VCaP (cell line): ENCODE measurements around the gene INTS11.

Experiments used
- H3K27ac ChIP-seq: fragments of 450-650 bp; 2 replicates; pipeline ENCODE4 v1.5.1; 2017
- TF ChIP-seq, protein P1 (sequence below): fragments of 450-650 bp; conservative IDR thresholded peaks from 2 replicates; pipeline ENCODE4 v1.5.1; 2017; ENCODE audit warnings: mild to moderate bottlenecking, moderate library complexity

The INTS11 gene

DNA sequence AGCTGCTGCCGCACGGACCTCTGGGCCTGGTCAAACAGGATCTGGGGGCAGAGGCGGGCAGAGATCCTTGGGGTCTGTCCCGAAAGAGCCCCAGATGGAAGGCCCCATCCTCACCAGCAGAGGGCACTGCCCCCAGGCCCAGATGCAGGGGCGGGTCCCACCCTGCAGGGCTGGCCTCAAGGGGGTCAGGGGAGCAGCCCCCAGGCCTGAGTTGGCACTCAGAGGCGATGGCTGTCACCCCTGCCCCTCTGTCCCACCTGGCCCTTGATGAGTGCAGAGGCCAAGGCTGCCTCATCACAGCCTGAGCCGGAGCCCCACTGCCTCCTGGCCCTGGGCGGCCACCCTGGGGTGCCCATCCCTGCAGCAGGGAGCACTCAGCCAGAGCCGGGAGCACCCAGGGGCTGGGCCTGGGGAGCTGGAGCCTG is 22.4 kb downstream of the INTS11 start:
- TF ChIP-seq, protein P1, sequence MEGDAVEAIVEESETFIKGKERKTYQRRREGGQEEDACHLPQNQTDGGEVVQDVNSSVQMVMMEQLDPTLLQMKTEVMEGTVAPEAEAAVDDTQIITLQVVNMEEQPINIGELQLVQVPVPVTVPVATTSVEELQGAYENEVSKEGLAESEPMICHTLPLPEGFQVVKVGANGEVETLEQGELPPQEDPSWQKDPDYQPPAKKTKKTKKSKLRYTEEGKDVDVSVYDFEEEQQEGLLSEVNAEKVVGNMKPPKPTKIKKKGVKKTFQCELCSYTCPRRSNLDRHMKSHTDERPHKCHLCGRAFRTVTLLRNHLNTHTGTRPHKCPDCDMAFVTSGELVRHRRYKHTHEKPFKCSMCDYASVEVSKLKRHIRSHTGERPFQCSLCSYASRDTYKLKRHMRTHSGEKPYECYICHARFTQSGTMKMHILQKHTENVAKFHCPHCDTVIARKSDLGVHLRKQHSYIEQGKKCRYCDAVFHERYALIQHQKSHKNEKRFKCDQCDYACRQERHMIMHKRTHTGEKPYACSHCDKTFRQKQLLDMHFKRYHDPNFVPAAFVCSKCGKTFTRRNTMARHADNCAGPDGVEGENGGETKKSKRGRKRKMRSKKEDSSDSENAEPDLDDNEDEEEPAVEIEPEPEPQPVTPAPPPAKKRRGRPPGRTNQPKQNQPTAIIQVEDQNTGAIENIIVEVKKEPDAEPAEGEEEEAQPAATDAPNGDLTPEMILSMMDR: peak; percentile 75
- H3K27ac ChIP-seq: no peak overlapping the region

DNA sequence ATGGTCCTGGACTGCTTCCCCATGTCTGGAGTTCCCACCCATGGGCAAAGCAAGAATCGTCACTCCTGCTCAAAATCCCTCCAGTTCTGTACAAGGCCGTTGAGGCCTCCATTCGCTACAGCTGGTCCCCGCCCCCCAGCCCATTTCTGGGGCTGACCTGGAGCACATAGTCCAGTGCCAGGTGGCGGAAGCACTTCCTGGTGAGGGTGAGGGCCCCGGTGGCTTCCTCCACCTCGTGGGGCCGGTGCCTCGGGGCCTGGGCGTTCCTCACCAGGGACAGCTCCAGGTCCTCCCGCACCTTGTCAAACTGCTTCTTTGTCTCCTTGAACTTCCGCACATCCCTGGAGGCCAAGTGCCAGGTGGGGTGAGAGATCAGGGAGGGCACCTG is 24.1 kb downstream of the INTS11 start:
- H3K27ac ChIP-seq: no peak overlapping the region
- TF ChIP-seq, protein P1: no peak

DNA sequence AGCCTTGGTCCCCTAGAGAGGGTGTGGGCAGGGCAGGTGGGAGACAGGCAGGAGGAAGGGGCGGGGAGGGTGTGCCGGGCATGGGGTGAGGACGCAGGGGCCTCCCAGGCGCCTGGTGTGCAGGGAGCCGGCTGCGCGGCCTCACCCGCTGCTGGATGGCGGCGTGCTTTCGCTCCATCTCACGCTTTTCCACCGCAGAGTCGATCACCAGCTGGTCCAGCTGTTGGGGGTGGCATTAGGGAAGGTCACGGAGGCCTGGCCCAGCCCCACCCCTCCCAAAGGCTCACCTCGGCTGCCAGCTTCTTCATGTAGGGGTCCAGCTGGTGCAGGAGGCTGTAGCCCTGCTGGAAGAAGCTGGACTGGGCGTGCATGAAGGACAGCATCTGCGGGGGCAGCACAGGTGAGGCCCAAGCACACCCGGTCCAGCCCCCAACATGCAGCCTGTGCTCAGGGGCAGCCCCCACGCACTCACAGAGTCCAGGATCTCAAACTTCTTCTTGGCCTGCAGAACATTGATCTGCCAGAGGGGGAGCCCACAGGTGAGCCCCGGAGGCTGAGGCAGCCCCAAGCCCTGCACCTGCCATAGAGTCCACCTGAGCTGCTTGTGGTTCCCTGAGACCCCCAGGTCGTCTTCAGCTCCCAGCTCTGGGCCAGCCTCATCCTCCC is 24.6 kb downstream of the INTS11 start:
- TF ChIP-seq, protein P1: peak; percentile 54
- no peak overlapping the region for H3K27ac ChIP-seq

DNA sequence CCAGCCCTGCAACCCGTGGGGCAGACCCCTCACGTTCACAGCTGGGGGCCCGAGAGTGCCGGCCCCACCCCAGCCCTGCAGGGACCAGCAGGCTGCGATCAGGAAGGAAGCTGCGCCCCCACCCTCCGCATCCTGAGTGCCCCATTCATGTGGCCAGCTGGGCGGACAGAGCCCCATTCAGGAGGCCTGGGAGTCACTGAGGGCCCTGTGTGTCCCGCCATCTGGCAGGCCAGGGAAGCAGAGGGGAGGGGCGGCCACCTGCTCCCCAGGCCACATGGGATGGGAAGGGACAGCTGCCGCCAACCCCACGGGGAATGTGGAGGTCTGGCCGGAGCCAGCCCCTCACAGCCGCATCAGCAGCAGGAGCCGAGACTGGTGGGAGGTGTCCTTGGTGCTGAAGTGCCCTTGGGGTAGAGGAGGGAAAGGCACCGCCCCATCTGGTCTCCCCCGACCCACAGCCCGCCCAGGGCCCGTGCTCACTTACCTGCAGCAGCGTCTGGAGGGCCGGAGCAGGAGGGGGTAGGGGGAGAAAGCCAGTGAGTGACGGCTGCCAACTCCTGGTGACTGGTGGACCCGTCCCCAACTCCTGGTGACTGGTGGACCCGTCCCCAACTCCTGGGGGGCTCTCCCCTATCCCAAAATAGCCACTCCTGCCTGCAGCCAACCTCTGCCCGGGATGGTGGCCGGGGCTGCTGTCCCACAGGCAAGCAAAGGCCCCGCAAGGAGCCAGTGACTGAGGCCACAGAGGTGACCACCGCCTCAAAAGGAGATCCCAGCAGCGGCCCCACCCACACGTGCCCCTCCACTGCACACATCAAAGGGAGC is 25.4 kb downstream of the INTS11 start:
- TF ChIP-seq, protein P1: no peak
- H3K27ac ChIP-seq: no peak overlapping the region

DNA sequence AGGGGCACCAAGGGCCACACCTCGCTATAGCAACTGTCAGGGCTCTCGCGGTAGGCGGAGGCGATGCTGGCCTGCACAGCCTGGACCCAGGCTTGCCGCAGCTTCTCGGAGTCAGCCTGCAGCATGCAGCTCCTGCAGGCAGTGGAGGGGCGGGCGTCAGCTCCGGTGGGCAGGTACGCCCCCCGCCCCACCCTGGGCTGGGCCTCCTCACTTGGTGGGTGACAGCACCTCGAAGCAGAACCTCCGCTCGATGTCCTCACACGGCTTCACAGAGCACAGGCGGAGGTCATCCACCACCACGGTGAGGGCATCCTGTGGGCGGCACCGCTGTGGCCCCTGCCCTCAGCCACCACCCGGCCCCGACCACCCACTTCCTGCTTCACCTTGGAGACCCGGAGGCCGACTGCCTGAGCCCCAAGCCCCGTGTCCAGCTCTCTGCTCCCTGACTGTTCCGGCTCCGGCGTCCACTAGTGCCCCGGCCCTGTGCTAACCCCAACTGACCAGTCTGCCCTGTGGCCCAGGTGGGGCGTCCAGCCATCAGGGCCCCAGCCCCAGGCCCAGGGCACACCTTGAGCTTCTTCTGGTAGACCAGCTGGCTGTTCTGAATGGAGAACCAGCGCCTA is 26.5 kb downstream of the INTS11 start:
- H3K27ac ChIP-seq: no peak overlapping the region
- TF ChIP-seq, protein P1: no peak

DNA sequence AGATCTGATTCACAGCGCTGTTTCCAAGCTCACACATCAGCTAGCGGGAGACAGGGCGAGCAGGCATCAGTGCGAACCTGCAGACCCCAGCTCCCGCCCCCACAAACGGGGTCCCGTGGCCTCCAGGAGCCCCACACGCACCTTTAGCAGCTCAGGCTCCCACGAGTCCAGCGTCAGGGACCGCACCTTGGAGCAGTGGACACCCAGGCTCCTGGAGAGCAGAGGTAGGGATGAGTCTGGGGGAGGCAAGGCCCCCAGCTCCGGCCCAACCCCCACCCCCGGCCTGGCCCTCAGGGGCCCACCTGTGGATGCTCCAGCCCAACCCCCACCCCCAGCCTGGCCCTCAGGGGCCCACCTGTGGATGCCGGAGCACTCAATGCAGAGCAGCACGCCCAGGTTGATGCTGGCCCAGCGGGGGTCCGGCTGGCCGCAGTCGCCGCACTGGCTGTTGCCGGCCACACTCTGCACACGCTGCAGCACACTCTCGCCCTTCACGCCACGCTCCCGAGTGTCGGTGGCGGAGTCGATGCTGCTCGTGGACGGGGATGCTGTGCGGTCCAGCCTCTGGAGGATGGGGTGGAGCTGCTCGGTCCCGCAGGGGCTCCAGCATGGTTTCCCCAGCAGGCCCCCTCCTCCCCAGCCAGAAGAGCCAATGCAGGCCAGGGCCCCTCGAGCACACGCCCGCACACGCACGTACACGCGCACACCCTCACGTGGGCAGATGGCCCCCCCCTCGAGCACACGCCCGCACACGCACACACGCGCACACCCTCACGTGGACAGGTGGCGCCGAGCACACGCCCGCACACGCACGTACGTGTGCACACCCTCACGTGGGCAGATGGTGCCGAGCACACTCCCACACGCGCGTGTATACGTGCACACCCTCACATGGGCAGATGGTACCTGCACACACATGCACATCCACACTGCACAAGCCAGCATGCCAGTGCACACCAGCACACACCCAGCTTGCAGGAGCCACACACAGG is 28.1 kb downstream of the INTS11 start:
- TF ChIP-seq, protein P1: no peak
- H3K27ac ChIP-seq: no peak overlapping the region
